GM18951 (cell line): Measurements from ENCODE around the gene PARP4.
"Not testable (repeated sequence)": the region's sequence is repeated elsewhere in the genome, so short reads cannot be mapped to it uniquely, and the experiment has no call there.

ENCODE experiments used
- POLR2A ChIP-seq: IDR thresholded peaks from 4 replicates; pipeline ENCODE4 v1.6.1; 2011; ENCODE audit warnings: mild to moderate bottlenecking; ENCODE audit not compliant: insufficient read length, insufficient read depth; ENCODE audit errors: extremely low read depth
- in situ Hi-C: fragments of 300-500 bp; cut with MboI; formaldehyde crosslinking; loops from one replicate; pipeline ENCODE4 v1.12.0; 2022; ENCODE audit warnings: low sequenced_read_pairs, mixed read lengths, inconsistent platforms; ENCODE audit not compliant: unreplicated experiment

PARP4 gene

DNA sequence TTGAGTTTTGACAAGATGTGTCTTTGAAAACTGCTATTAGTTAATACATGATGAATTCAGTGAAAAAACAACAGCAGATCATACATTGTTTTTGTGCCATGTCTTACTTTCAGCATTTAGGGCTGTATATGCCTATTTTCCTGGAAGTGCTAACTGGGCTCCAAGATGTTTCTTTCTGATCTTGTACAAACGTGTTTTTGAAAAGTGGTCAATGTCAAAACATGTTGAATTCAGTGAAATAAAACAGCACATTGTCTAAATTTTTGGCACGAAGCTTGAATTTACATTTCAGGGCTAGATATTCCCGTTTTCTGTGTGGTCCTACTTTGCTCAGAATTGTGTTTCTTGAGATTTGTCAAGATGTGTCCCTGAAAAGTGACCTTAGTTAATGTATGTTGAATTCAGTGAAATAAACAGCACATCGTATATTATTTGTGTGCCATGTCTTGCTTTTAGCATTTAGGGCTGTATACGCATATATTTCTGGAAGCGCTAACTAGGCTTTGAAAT lies 14.7 kb upstream of the PARP4 start:
- no peak for TF ChIP-seq POLR2A
- in situ Hi-C loops: no loop called here

- in situ Hi-C loops: no loop called here
- TF ChIP-seq POLR2A: no peak
Observed at GRCh38 chr13:24520733-24521132, 8.2 kb upstream of the PARP4 start.

DNA sequence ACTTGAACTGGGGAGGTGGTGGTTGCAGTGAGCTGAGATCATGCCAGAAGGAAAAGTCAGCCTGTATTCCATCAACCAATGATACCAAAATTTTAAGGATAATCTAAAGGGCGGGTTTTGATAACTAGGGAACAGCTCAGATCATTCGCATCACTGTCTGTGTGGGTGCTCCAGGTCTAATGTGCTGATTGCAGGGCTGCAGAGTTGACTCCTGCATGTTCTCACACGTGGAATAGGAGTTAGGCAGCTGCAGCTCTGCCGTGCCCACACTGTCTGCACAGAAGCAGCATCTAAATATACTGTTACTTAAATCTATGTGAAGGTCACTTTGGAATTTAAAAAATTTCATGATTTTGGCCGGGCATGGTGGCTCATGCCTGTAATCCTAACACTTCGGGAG lies 4.3 kb upstream of the PARP4 start:
- in situ Hi-C loops: no loop called here
- TF ChIP-seq POLR2A: no peak

DNA sequence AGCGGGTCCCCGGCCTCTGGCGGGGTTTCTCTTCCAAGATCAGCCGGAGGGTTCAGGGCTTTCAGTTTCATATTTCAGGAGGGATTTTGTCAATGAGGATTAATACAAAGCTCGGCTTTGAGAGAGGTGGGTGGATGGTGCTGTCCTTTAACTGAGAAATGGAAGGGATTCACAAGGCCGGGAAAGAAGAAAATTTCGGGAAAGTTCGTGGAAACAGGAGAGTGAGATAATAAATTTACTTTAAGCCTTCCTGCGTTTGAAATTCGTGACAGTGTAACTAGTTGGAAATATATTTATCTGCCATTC lies 283 bp upstream of the PARP4 start:
- in situ Hi-C loops: no loop called here
- TF ChIP-seq POLR2A: peak; percentile 3

- no peak for TF ChIP-seq POLR2A
- in situ Hi-C loops: no loop called here
Observed at GRCh38 chr13:24511816-24512196, 772 bp downstream of the PARP4 start.

DNA sequence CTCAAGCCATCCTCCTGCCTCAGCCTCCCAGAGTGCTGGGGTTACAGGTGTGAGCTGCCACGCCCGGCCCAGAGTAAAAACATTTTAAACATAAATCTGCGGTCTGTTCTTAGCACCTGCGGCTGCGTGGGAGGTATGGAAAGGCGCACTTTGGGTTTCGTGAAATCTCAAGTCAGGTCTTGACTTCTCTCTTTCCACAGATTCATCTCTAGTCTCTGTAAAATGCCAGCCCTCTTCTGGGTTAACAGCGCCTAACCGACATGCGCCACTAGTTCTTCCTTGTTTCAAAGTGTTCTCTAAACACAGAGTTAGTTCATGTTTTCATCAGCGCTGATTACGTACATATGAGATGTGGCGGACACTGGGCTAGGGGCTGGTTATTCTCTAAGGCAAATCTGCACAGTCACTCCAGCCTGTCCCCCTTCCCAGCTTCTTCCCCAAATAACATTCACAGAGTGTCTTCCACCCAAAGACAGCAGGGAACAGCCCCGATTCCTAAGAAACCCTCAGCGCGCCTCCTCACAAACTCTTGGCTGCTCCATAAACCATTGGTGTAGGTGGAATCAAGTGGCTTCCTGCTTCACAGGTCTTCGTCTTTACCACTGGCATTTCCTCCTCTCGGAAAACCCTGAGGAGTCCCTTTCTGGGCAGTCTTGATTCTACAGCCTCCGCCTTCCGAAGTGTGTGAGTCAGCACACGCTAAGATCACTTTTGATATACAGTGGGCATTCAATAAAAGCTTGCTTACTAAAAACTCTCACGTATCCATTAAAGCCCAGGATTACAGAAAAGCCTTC lies 1.4 kb downstream of the PARP4 start:
- TF ChIP-seq POLR2A: no peak
- in situ Hi-C loops: no loop called here

DNA sequence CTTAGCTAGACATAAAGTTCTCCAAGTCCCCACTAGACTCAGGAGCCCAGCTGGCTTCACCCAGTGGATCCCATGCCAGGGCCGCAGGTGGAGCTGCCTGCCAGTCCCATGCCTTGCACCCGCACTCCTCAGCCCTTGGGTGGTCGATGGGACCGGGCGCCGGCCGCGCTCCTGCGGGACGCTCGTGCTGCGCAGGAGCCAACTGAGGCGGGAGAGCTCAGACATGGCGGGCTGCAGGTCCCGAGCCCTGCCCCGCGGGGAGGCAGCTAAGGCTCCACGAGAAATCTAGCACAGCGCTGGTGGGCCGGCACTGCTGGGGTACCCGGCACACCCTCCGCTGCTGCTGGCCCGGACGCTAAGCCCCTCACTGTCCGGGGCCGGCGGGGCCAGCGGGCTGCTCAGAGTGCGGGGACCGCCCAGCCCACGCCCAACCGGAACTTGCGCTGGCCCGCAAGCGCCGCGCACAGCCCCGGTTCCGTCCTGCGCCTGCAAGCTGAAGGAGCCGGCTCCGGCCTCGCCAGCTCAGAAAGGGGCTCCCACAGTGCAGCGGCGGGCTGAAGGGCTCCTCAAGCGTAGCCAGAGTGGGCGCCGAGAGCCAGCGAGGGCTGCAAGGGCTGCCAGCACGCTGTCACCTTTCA lies 5.8 kb downstream of the PARP4 start:
- no peak for TF ChIP-seq POLR2A
- in situ Hi-C loops: no loop called here

DNA sequence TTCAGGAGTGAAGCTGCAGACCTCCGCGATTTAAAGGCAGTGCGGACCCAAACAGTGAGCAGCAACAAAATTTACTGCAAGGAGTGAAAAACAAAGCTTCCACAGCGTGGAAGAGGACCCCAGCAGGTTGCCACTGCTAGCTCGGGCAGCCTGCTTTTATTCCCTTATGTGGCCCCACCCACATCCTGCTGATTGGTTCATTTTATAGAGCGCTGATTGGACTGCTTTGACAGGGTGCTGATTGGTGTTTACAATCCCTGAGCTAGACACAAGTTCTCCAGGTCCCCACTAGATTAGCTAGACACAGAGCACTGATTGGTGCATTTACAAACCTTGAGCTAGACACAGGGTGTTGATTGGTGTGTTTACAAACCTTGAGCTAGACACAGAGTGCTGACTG lies 6.3 kb downstream of the PARP4 start:
- in situ Hi-C loops: not testable (repeated sequence)

DNA sequence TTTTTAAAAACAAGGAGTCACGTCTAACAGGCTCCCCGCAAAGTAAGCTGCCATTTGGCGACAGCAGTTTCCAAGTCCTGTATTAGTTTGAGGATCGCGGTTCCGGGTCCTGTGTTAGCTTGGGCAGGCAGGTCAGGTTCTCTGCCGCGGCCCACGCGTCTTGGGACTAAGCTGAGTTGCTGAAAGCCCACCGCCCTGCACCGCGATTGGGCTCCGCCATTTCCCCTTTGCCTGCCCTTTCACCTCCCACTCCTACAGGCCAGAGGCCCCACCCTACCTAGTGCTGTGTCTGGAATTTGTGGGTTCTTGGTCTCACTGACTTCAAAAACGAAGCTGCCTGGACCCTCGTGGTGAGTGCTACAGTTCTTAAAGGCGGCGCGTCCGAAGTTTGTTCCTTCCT lies 6.8 kb downstream of the PARP4 start:
- in situ Hi-C loops: no loop called here
- no peak for TF ChIP-seq POLR2A

- in situ Hi-C loops: no loop called here
- no peak for TF ChIP-seq POLR2A
Observed at GRCh38 chr13:24505256-24505655, 7.3 kb downstream of the PARP4 start.

DNA sequence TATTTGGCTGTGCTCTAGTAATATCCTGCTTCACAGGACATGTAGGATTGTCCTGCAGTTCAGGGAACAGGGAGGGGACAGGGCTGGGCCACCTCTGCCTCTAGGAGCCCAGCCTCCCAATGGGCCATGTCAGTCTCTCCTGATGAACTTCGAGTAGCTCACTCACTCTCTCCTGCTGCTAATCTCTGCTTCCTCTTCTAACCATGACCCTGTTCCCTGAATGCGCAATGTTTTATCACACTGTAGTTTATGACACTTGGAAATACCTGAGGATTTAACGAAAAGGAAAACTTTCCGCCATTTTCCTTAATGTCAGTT lies 9.2 kb downstream of the PARP4 start:
- no peak for TF ChIP-seq POLR2A
- in situ Hi-C loops: no loop called here

DNA sequence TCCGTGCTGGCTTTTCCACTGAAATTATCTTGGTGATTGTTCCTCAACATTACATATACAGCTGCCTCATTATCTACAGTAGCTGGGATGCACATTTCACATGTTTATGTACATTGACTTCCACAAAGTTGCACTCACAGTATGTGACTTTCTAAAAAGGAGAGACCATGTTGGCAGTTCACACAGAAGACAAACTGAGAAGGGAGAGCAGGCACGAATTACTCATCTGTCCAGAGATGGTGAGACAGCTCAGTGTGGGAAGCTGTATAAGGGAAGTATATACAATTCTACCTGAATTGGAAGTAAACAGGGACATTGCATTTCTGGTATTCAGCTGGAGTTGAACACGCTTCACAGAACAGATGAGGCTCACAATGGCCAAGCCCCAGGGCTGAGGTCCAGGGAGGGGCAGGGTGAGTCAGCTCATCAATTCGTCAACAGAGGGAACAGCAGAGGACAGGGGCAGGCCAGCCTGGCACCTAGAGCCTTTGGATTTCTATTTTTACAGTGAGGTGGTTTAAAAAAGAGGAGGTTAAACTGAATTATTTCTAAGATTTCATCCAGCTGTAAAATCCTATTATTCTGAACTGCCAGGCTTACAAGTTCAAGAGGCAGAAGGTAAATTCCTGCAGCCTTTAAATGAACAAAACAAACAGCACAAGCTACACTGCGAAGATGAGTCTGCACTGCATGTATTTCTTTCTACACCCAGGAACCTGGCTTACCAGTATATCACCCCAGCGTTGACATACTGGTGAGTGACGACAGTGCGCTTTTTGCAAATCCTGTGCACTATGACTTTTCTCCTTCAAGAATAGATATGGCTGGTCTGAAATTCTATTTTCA lies 9.8 kb downstream of the PARP4 start:
- in situ Hi-C loops: no loop called here
- TF ChIP-seq POLR2A: no peak

GRCh38 chr13:24500977-24501376 lies 11.6 kb downstream of the PARP4 start:
- no peak for TF ChIP-seq POLR2A
- in situ Hi-C loops: no loop called here

- in situ Hi-C loops: no loop called here
- no peak for TF ChIP-seq POLR2A
Observed at GRCh38 chr13:24497742-24498141, 14.8 kb downstream of the PARP4 start.

DNA sequence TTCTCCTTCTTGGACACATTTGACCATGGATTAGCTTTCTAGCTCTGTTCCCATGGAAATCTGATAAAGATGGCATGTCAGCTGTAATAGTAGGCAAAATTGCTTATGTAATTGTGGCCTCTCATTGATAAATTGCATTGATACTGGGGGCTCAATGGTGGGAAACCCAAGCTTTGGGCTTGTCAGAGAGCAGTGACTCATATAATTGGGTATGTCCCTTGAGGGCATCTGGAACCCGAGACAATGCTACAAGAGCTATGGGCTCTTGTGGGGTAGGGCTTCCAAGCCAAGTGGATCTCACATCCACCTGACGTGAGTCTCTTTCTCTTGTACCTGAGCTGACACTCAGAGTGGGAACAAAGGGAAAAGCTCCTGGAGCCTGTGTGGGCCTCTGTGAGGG lies 16.3 kb downstream of the PARP4 start:
- in situ Hi-C loops: not testable (repeated sequence)
